Tibial artery (tissue), 4 donors: ENCODE data around the gene RBPJL.

Experiments
- DNase-seq, 2 donors: peaks; one replicate each; pipeline ENCODE4 v3.0.0-alpha.2; 2019
- H3K27ac ChIP-seq, 2 donors: fragments of 200-600 bp; sonication (generic) in 1 of 2; 1 replicate in 1 of 2; 2 replicates in 1 of 2; pipeline ENCODE4 v1.5.1; 2018 to 2019; ENCODE audit warnings: mild to moderate bottlenecking in 1 of 2
- H3K27me3 ChIP-seq, 2 donors: fragments of 200-600 bp; sonication (generic) in 1 of 2; one replicate each; pipeline versions ENCODE4 v1.5.1 to v1.6.0; 2016 to 2019
- H3K36me3 ChIP-seq, 3 donors: fragments of 200-600 bp; sonication (generic) in 2 of 3; one replicate each; pipeline ENCODE4 v1.5.1; 2016 to 2019; ENCODE audit warnings: mild to moderate bottlenecking in 2 of 3
- H3K4me1 ChIP-seq, 4 donors: fragments of 200-600 bp; sonication (generic) in 2 of 4; 1 replicate in 3 of 4; 2 replicates in 1 of 4; pipeline ENCODE4 v1.5.1; 2016 to 2019
- H3K4me3 ChIP-seq, 2 donors: fragments of 200-600 bp; sonication (generic) in 1 of 2; 1 replicate in 1 of 2; 2 replicates in 1 of 2; pipeline ENCODE4 v1.5.1; 2018 to 2019; ENCODE audit warnings: mild to moderate bottlenecking in 2 of 2
- H3K9me3 ChIP-seq, 3 donors: fragments of 200-600 bp; sonication (generic) in 1 of 3; one replicate each; pipeline ENCODE4 v1.5.1; 2016 to 2019
- intact Hi-C: fragments of 100-400 bp; cut with DNase I; formaldehyde crosslinking; loops from one replicate; pipeline ENCODE4 v1.15.0; 2023; ENCODE audit warnings: low total_unique reads
- TF ChIP-seq, protein P1 (sequence below), 2 experiments: fragments of 200-600 bp in 1 of 2; fragments of 450-650 bp in 1 of 2; IDR thresholded peaks; one replicate each; pipeline ENCODE4 v1.5.1; 2017 to 2019; ENCODE audit warnings: antibody characterized with exemption in 2 of 2, mild to moderate bottlenecking in 1 of 2, moderate library complexity in 1 of 2

Gene RBPJL

DNA sequence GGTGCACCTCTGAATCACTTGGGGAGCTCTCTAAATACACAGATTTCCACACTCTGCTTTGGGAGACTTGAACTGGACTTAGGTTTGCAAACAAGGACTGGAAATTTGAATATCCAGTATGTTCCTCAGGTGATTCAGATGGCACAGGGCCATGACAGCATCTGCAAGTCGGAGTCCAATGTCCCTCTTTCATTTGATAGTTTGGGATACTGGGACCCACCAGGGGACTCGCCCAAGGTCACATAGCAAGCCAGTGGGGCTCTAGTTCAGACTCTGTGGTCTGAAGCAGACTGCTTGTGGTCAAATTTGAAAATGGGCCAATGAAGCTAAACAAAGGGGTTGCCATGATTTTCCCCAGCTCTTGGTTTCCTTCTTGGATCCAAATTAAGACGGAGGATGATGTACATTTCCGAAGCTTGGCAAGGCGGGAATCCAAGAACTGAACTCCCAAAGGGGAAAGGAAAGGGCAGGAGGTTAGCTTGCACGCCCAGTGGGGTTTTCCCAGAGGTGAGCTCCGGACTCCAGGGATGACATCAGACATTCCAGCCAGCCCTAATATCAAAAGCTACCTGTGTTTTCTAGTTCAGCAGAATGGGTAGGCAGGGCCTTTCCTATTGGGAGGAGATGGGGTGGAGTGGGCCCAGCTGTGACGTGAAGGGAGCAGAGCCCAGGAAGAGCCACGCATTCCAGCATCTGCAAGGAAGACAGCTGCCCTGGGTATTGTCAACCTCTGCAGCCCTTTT is 52.9 kb downstream of the RBPJL start:
- Histone ChIP-seq H3K36me3 (no peaks in the 10 kb centered on the region), H3K27ac (peak overlapping the region; percentile 84 to 87), H3K9me3 (no peaks in the 10 kb centered on the region), H3K4me1 (peaks cover 0 to 56% (median 37%) of the 10 kb centered on the region in 4 donors), H3K27me3 (no peaks in the 10 kb centered on the region), H3K4me3 (no peak overlapping the region)
- intact Hi-C loops = loop anchor here (2.0 to 10.0 kb wide), 2 partner anchors 23 to 475 kb away; partner anchors contain the start of gene YWHAB
- TF ChIP-seq, protein P1, sequence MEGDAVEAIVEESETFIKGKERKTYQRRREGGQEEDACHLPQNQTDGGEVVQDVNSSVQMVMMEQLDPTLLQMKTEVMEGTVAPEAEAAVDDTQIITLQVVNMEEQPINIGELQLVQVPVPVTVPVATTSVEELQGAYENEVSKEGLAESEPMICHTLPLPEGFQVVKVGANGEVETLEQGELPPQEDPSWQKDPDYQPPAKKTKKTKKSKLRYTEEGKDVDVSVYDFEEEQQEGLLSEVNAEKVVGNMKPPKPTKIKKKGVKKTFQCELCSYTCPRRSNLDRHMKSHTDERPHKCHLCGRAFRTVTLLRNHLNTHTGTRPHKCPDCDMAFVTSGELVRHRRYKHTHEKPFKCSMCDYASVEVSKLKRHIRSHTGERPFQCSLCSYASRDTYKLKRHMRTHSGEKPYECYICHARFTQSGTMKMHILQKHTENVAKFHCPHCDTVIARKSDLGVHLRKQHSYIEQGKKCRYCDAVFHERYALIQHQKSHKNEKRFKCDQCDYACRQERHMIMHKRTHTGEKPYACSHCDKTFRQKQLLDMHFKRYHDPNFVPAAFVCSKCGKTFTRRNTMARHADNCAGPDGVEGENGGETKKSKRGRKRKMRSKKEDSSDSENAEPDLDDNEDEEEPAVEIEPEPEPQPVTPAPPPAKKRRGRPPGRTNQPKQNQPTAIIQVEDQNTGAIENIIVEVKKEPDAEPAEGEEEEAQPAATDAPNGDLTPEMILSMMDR (IDR thresholded peaks at IDR 0.05) = no peak
- peak in 1 of 2 donors; percentile 64 for DNase-seq

DNA sequence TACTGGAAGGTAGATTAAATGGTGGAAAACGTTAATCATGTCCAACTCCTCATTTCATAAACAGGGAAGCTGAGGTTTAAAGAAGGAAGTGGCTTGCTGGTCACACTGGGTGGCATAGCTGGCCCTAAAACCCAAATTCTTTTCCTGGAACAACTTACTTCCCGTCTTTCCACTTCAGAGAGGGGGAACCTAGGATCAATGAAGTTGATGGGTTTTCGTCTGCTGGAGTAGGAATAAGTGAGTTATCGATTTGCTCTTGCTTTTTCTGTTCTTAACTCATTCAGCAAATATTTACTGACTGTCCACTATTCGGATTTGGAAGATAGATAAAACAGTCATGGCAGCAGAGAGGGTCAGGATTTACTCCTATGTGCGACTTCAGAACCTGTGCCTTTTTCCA is 55.2 kb downstream of the RBPJL start:
- H3K27me3 ChIP-seq = no peaks in the 10 kb centered on the region
- H3K36me3 ChIP-seq = peaks cover 8 to 17% (median 16%) of the 10 kb centered on the region in 3 donors
- peaks cover 0 to 61% (median 44%) of the 10 kb centered on the region in 4 donors for H3K4me1 ChIP-seq
- no peaks in the 10 kb centered on the region for H3K9me3 ChIP-seq
- TF ChIP-seq, protein P1 (IDR thresholded peaks at IDR 0.05) = no peak
- no peak for DNase-seq
- H3K27ac ChIP-seq = peak overlapping the region in 1 of 2 donors; percentile 88
- H3K4me3 ChIP-seq = no peak overlapping the region
- intact Hi-C loops = loop anchor here (10.0 kb wide), 1 partner anchor 477 kb away; the partner anchor contains the start of gene YWHAB

DNA sequence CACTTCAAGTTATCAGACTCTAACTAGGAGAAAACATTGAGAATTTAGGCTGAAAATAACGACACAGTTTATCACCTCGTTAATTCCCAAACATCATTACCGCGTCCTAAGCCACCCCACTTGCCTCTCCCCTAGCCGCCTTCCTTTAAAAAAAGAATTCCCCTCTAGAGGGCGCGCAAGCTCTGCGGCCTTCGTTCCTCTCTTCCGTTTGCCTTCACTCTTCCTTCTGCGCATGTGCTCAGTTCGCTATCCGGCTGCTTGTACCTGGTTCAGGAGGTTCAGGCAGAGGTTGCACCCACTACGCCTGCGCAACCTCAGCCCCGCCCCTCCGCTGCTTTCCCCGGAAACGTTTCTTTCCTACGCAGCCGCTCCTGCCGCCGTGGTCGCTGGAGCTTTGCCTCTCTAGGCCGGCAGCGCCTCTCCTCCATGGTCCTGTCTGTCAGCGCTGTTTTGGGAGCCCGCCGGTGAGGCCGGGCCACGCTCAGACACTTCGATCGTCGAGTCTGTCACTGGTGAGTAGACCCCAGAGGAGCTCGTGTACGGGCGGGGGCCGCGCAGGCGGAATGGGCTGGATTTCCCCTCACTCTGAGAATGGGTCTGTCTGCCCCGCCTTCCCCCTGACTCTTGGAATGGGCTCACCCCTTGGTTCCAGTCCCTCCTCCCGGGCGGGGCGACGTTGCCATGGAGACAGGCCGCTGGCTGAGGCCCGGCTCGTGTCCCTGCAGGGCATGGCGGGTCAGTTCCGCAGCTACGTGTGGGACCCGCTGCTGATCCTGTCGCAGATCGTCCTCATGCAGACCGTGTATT is 56.4 kb downstream of the RBPJL start, which contains the start of gene SYS1:
Gene SYS1 (plus strand): TSS at position 353 of the 807 bp plus-strand sequence. CDS start 376 bp downstream, at position 729.
- peak; percentile 98 to 99 for DNase-seq
- TF ChIP-seq, protein P1 (IDR thresholded peaks at IDR 0.05) = peak; percentile 91 to 94
- Histone ChIP-seq H3K27me3 (no peaks in the 10 kb centered on the region), H3K27ac (peak within 1 kb of the TSS; percentile 86 to 88), H3K4me1 (peaks cover 0 to 50% (median 35%) of the 10 kb centered on the region in 4 donors), H3K36me3 (peaks cover 21 to 29% (median 28%) of the 10 kb centered on the region in 3 donors), H3K9me3 (no peaks in the 10 kb centered on the region), H3K4me3 (peak within 1 kb of the TSS; percentile 60 to 71)
- intact Hi-C loops = loop anchor here (10.0 kb wide), 1 partner anchor 478 kb away; the partner anchor contains the start of gene YWHAB

DNA sequence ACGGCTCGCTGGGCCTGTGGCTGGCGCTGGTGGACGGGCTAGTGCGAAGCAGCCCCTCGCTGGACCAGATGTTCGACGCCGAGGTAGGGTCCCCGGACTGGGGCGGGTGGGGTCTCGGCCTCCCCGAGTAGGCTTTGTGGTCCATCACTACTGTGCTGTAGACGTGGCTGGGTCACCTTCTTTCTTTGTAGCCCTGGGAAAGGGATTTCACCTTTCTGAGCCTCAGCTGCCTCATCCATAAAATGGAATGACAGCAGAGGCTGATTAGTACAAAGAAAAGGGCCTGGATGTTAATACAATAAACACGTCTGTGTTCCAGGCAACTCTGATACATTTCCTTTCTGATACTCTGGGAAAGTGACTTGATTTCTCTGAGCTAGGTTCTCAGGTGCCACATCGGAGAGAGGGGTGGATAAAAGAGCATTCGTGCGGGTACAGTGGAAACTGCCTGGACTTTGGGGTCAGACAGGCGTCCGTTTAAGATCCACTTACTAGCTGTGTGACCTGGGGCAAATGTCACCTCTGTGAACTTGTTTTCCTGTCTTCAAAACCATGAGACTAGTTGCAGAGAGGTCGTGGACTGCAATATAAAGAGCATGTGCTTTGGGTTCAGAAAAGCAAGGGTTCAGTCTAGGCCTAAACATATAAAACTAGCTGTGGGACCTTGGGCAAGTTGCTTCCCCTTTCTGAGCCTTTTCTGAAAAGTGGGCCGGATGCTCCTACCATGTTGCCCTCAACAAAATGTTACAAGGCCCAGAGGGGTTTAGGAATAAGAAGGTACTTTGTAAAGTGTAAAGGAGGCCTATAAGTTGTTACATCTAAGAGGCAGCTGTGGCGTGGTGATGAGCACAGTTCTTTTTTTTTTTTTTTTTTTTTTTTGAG is 57.2 kb downstream of the RBPJL start:
- Histone ChIP-seq H3K27me3 (no peaks in the 10 kb centered on the region), H3K9me3 (no peaks in the 10 kb centered on the region), H3K27ac (peak overlapping the region; percentile 86 to 88), H3K4me1 (peaks cover 0 to 43% (median 28%) of the 10 kb centered on the region in 4 donors), H3K36me3 (peaks cover 28 to 36% (median 35%) of the 10 kb centered on the region in 3 donors), H3K4me3 (peak overlapping the region; percentile 60 to 71)
- intact Hi-C loops = loop anchor here (10.0 kb wide), 1 partner anchor 479 kb away; the partner anchor contains the start of gene YWHAB
- DNase-seq = no peak
- TF ChIP-seq, protein P1 (IDR thresholded peaks at IDR 0.05) = no peak
